ENCODE data around the gene COL4A4. TPM values are rescaled to one million over a fixed set of nuclear protein-coding genes. Genes with fewer than 3 reads are reported as not detected.

The COL4A4 gene
- total and polyA plus RNA-seq, 2 of the 13 experiments (the other 11 are each of a cell fraction or from before 2014, with no cell fraction given), result not detected

DNA sequence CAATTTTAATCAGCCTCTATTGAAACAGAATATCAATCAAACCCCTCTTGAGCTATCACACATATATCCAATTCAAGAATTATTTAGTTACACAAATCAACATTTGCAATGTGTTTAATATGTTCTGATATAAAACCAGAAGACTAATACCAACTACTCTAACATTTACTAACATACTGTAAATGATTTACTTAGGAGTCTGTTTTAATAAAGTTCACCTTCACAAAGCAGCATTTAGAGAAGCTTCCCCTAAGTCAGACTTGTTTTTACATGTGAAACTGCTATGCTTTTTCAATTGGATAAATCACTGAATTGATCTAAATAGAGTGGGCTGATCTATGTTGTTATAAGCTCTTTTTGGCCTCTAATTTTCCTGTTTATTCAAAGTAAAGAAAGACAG lies 18.8 kb upstream of the COL4A4 start:
- H3K9me3 ChIP-seq (ENCODE audit: low read length), result no peaks in the 10 kb centered on the region
- FAIRE-seq (no peak), DNase-seq (ENCODE audit: low spot score) (no peak), ATAC-seq (no peak)
- intact Hi-C loops (cut with micrococcal nuclease; ENCODE audit: unreplicated experiment), result no loop called here
- no peak overlapping the region for H2AFZ ChIP-seq (ENCODE audit: low read length)
- H3K36me3 ChIP-seq (replicated peaks in 1 of 2; ENCODE audit: control insufficient read depth in 1 of 2, insufficient read depth in 2 of 2, low read length in 2 of 2), result no peaks in the 10 kb centered on the region
- H3K79me2 ChIP-seq (ENCODE audit: insufficient read depth, low read length), result no peaks in the 10 kb centered on the region
- no peaks in the 10 kb centered on the region for H3K27me3 ChIP-seq (ENCODE audit: control insufficient read depth in 1 of 2, insufficient read depth in 2 of 2, low read length in 2 of 2)
- in situ Hi-C loops (cut with HindIII; ENCODE audit: extremely low pct_ligation_motif_present, low pct_unique_long_range_greater_than_20kb), result no loop called here
- CTCF ChIA-PET (ENCODE audit: low intra/inter-chr PET ratio, low total read pairs), result no interaction called here
- H3K4me1 ChIP-seq (ENCODE audit: insufficient read depth, low read length), result peaks cover 7% of the 10 kb centered on the region
- no peak overlapping the region for H3K27ac ChIP-seq (ENCODE audit: extremely low read length, insufficient read depth, low read length)
- no peaks in the 10 kb centered on the region for H4K20me1 ChIP-seq (ENCODE audit: insufficient read depth, low read length)
- no TSS peak for BruUV-seq (replicated peaks)
- no peak overlapping the region for H3K9ac ChIP-seq (ENCODE audit: insufficient read depth, low read depth, low read length)
- H3K4me3 ChIP-seq (replicated peaks in 1 of 3; ENCODE audit: insufficient read depth in 1 of 3, low read depth in 2 of 3, low read length in 3 of 3), result no peak overlapping the region
- no peak overlapping the region for H3K4me2 ChIP-seq (ENCODE audit: low read depth, low read length)
- POLR2A ChIA-PET, result no interaction called here
- TF ChIP-seq HCFC1 (IDR thresholded peaks at IDR 0.05; ENCODE audit: low read depth, low read length) (no peak), MATR3 (CRISPR knock-in tag; IDR thresholded peaks at IDR 0.05) (no peak), KDM4B (CRISPR knock-in tag; IDR thresholded peaks at IDR 0.05) (no peak), PHF8 (CRISPR knock-in tag; IDR thresholded peaks at IDR 0.05) (no peak), KLF15 (CRISPR knock-in tag; IDR thresholded peaks at IDR 0.05; ENCODE audit: borderline replicate concordance) (no peak), ZNF83 (CRISPR knock-in tag; IDR thresholded peaks at IDR 0.05; ENCODE audit: borderline replicate concordance) (no peak), SOX5 (CRISPR knock-in tag; IDR thresholded peaks at IDR 0.05; ENCODE audit: borderline replicate concordance) (no peak), ZBTB38 (CRISPR knock-in tag; IDR thresholded peaks at IDR 0.05) (no peak), ARID2 (CRISPR knock-in tag; IDR thresholded peaks at IDR 0.05; ENCODE audit: borderline replicate concordance) (no peak), TCF7 (IDR thresholded peaks at IDR 0.05; ENCODE audit: low read depth) (no peak), HNRNPH1 (optimal IDR thresholded peaks at IDR 0.05; ENCODE audit: low read depth, low read length) (no peak), ZFAT (CRISPR knock-in tag; conservative IDR thresholded peaks at IDR 0.05) (no peak)

DNA sequence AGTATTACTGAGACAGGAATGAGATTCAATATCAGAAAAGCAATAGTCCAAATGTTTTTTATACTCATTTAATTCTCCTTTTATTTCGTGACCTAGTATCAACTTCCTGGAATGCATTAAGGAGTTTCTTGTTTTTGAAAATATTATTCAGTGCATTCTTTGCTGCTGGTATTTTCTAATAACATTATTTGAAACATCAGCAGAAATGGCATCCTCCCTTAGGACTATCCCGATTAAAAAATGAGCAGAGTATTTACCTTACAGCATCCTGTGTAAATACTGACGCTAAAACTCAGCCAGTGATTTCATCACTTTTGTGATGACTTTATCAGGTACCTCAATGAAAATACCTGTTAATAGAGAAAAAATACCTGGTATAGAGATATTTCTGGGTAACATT lies 16.8 kb upstream of the COL4A4 start:
- no peak for FAIRE-seq
- no TSS peak for BruUV-seq (replicated peaks)

More for the DNA sequence above, 16.8 kb upstream of the COL4A4 start:
- H4K20me1 ChIP-seq (ENCODE audit: insufficient read depth, low read length), result no peaks in the 10 kb centered on the region
- intact Hi-C loops (cut with micrococcal nuclease; ENCODE audit: unreplicated experiment), result no loop called here
- TF ChIP-seq, protein P1, sequence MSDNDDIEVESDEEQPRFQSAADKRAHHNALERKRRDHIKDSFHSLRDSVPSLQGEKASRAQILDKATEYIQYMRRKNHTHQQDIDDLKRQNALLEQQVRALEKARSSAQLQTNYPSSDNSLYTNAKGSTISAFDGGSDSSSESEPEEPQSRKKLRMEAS (IDR thresholded peaks at IDR 0.05), result no peak
- TF ChIP-seq MAFF (IDR thresholded peaks at IDR 0.05; ENCODE audit: low read depth, low read length), result peak; percentile 33; the same call in 1 of the 2 replicates
- TF ChIP-seq MAFK (conservative IDR thresholded peaks at IDR 0.05 in 1 of 2, IDR thresholded peaks at IDR 0.05 in 1 of 2; ENCODE audit: low read length in 2 of 2), result peak; percentile 46 to 50; a peak in 2 of 4 replicates
- H3K9ac ChIP-seq (ENCODE audit: insufficient read depth, low read depth, low read length), result no peak overlapping the region
- no peak overlapping the region for H3K27ac ChIP-seq (ENCODE audit: extremely low read length, insufficient read depth, low read length)
- no peaks in the 10 kb centered on the region for H3K9me3 ChIP-seq (ENCODE audit: low read length)
- in situ Hi-C loops (cut with HindIII; ENCODE audit: extremely low pct_ligation_motif_present, low pct_unique_long_range_greater_than_20kb), result no loop called here
- H3K4me3 ChIP-seq (replicated peaks in 1 of 3; ENCODE audit: insufficient read depth in 1 of 3, low read depth in 2 of 3, low read length in 3 of 3), result no peak overlapping the region
- ATAC-seq (no peak), DNase-seq (ENCODE audit: low spot score) (no peak)
- WGBS (ENCODE audit: low lambda C conversion rate), result 1% methylated on average over 3 of the region's 3 CpGs
- H3K4me1 ChIP-seq (ENCODE audit: insufficient read depth, low read length), result peaks cover 7% of the 10 kb centered on the region
- no peaks in the 10 kb centered on the region for H3K79me2 ChIP-seq (ENCODE audit: insufficient read depth, low read length)
- no peaks in the 10 kb centered on the region for H3K36me3 ChIP-seq (replicated peaks in 1 of 2; ENCODE audit: control insufficient read depth in 1 of 2, insufficient read depth in 2 of 2, low read length in 2 of 2)
- H3K27me3 ChIP-seq (ENCODE audit: control insufficient read depth in 1 of 2, insufficient read depth in 2 of 2, low read length in 2 of 2), result no peaks in the 10 kb centered on the region
- ChIA-PET POLR2A (no interaction called here), CTCF (ENCODE audit: low intra/inter-chr PET ratio, low total read pairs) (no interaction called here)
- no peak overlapping the region for H3K4me2 ChIP-seq (ENCODE audit: low read depth, low read length)
- H2AFZ ChIP-seq (ENCODE audit: low read length), result no peak overlapping the region

Measured in HepG2 (cell line).